Measurements from ENCODE around the gene DISP3.

GRCh38 chr1:11541236-11541635 is 62.3 kb downstream of the DISP3 start:
- TF ChIP-seq BHLHE40 (IDR thresholded peaks at IDR 0.05; ENCODE audit: low read depth, low read length) (no peak), RAD21 (IDR thresholded peaks at IDR 0.05; ENCODE audit: low read length) (no peak), CTCF (conservative IDR thresholded peaks at IDR 0.05; ENCODE audit: low read depth, low read length) (no peak), MAFK (IDR thresholded peaks at IDR 0.05; ENCODE audit: low read depth, low read length) (no peak), RFX5 (IDR thresholded peaks at IDR 0.05; ENCODE audit: low read depth, low read length) (no peak), POLR2A (IDR thresholded peaks at IDR 0.05; ENCODE audit: low read depth, low read length) (no peak)

Measured in IMR-90 (cell line).